Spleen (tissue), 11 donors: ENCODE results near the gene NOSIP. TPM values are rescaled to one million over a fixed set of nuclear protein-coding genes. Genes with fewer than 3 reads are reported as not detected.
A peak's percentile ranks its signal among the peaks of the same experiment; 100 is the strongest.

Experiments used
- DNase-seq: peaks from one replicate; pipeline ENCODE4 v3.0.0-alpha.2; 2020
- H3K27ac ChIP-seq, 8 donors: fragments of 200-600 bp; sonication (generic) in 7 of 8; 1 replicate in 4 of 8; 2 replicates in 4 of 8; pipeline versions ENCODE4 v1.5.0 to v1.8.0; 2016 to 2021; ENCODE audit warnings: inconsistent platforms in 4 of 8, mild to moderate bottlenecking in 4 of 8, moderate library complexity in 1 of 8
- H3K27me3 ChIP-seq, 7 donors: fragments of 200-600 bp; sonication (generic) in 6 of 7; replicated peaks in 1 of 7; 1 replicate in 4 of 7; 2 replicates in 3 of 7; pipeline versions ENCODE4 v1.5.0 to v1.8.0; 2016 to 2021; ENCODE audit warnings: inconsistent platforms in 3 of 7, mild to moderate bottlenecking in 1 of 7
- H3K36me3 ChIP-seq, 6 donors: fragments of 200-600 bp; sonication (generic) in 5 of 6; 1 replicate in 4 of 6; 2 replicates in 2 of 6; pipeline versions ENCODE4 v1.5.0 to v1.8.0; 2016 to 2021; ENCODE audit warnings: inconsistent platforms in 2 of 6
- H3K4me1 ChIP-seq, 6 donors: fragments of 200-600 bp; sonication (generic) in 5 of 6; 1 replicate in 3 of 6; 2 replicates in 3 of 6; pipeline versions ENCODE4 v1.5.0 to v1.8.0; 2016 to 2021; ENCODE audit warnings: inconsistent platforms in 3 of 6
- H3K4me3 ChIP-seq, 8 donors: fragments of 200-600 bp; sonication (generic) in 7 of 8; 1 replicate in 4 of 8; 2 replicates in 4 of 8; pipeline versions ENCODE4 v1.5.0 to v1.8.0; 2016 to 2021; ENCODE audit warnings: inconsistent platforms in 4 of 8, mild to moderate bottlenecking in 4 of 8, moderate library complexity in 2 of 8
- H3K9me3 ChIP-seq, 8 donors: fragments of 200-600 bp; sonication (generic) in 7 of 8; 1 replicate in 4 of 8; 2 replicates in 4 of 8; pipeline versions ENCODE4 v1.5.0 to v1.8.0; 2016 to 2021; ENCODE audit warnings: inconsistent platforms in 4 of 8
- CTCF ChIP-seq, 11 experiments: fragments of 200-600 bp in 7 of 11; fragments of 450-650 bp in 4 of 11; sonication (generic) in 4 of 11; IDR thresholded peaks in 8 of 11; conservative IDR thresholded peaks in 3 of 11; 1 replicate in 7 of 11; 2 replicates in 4 of 11; pipeline versions ENCODE4 v1.4.0 to v1.8.0; 2016 to 2021; ENCODE audit warnings: antibody characterized with exemption in 11 of 11, inconsistent platforms in 4 of 11, mild to moderate bottlenecking in 1 of 11
- POLR2A ChIP-seq, 3 donors: fragments of 450-650 bp; IDR thresholded peaks; one replicate each; pipeline ENCODE4 v1.5.1; 2017; ENCODE audit warnings: antibody characterized with exemption in 3 of 3, mild to moderate bottlenecking in 1 of 3
- POLR2AphosphoS5 ChIP-seq, 3 donors: sonication (generic); formaldehyde crosslinking; IDR thresholded peaks; one replicate each; pipeline ENCODE4 v1.5.1; 2017; ENCODE audit warnings: antibody characterized with exemption in 3 of 3
- WGBS, 5 donors: extraction: QIAGEN DNeasy Blood & Tissue Kit in 3 of 5; methylation state at CpG; one replicate each; pipeline versions ENCODE4 v1.1.5 to v1.1.7; 2013 to 2018; 5-methylcytosine and 5-hydroxymethylcytosine counted together
- intact Hi-C: fragments of 100-400 bp; cut with DNase I; formaldehyde crosslinking; loops from one replicate; pipeline ENCODE4 v1.15.0; 2023; ENCODE audit warnings: low total_unique reads
- polyA plus RNA-seq, 3 donors: library from polyadenylated mRNA; stranded (reverse); fragments of 200-250 nt; gene quantifications; one replicate each; pipeline ENCODE4 v1.2.1, GENCODE V29; 2013
- total RNA-seq, 7 donors: library from RNA; depleted of rRNA in 3 of 7; stranded (reverse); fragments of >200 nt in 3 of 7; fragmentation: NEBNext Ultra II Directional in 4 of 7; extraction: Animal tissue kit (Norgen Biotek cat#: 25700) in 4 of 7; gene quantifications; one replicate each; pipeline versions ENCODE4 v1.1.0 to v1.2.1, GENCODE V29; 2016 to 2021
- donor health status: healthy with polysubstance abuse.
- donor health status: DM: no; HTN: no; CAD: no; lungs with moderate emphysema.
- donor health status: DM: no; HTN: no; CAD: no.
- donor health status: Bipolar disorder and iron deficiency.
- donor health status: healthy.
- donor health status: DM: no; HTN: no; CAD: no.
- donor health status: DM: yes; HTN: yes; CAD: no.

NOSIP gene
- total and polyA plus RNA-seq, 10 donors, result 58.6 to 152 (median 71.7) TPM

DNA sequence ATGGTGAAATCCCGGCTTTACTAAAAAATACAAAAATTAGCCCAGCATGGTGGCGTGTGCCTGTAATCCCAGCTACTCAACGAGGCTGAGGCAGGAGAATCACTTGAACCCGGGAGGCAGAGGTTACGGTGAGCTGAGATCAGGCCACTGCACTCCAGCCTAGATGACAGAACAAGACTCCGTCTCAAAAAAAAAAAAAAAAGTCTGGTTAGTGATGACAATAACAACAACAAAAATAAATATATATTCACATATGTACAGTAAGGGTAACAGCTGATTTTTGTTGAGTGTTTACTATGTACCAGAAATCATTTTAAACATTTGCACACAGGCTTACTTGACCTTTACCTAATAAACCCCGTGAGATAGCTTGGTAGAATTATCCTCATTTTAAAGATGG lies 36.6 kb upstream of the NOSIP start:
- Histone ChIP-seq H3K4me1 (peaks cover 0 to 29% (median 20%) of the 10 kb centered on the region in 6 donors), H3K27me3 (no peaks in the 10 kb centered on the region), H3K27ac (no peak overlapping the region), H3K9me3 (peaks cover 0 to 6% (median 0%) of the 10 kb centered on the region in 8 donors), H3K4me3 (no peak overlapping the region), H3K36me3 (peaks cover 0 to 98% (median 65%) of the 10 kb centered on the region in 6 donors)
- DNase-seq, result no peak
- TF ChIP-seq POLR2A (IDR thresholded peaks at IDR 0.05), result no peak
- TF ChIP-seq CTCF (IDR thresholded peaks at IDR 0.05 in 8 of 11, conservative IDR thresholded peaks at IDR 0.05 in 3 of 11), result no peak
- no peak for TF ChIP-seq POLR2AphosphoS5 (IDR thresholded peaks at IDR 0.05)
- intact Hi-C loops, result no loop called here
- 89 to 99% (median 93%) methylated on average over 7 of the region's 7 CpGs for WGBS, 5 donors

- TF ChIP-seq POLR2A (IDR thresholded peaks at IDR 0.05), result no peak
- TF ChIP-seq POLR2AphosphoS5 (IDR thresholded peaks at IDR 0.05), result no peak
- TF ChIP-seq CTCF (IDR thresholded peaks at IDR 0.05 in 8 of 11, conservative IDR thresholded peaks at IDR 0.05 in 3 of 11), result no peak
- peaks cover 0 to 6% (median 0%) of the 10 kb centered on the region in 8 donors for H3K9me3 ChIP-seq
- peaks cover 0 to 31% (median 22%) of the 10 kb centered on the region in 6 donors for H3K4me1 ChIP-seq
- intact Hi-C loops, result no loop called here
- WGBS, 5 donors, result 95 to 99% (median 97%) methylated on average over 5 to 7 of the region's 7 CpGs
- no peak overlapping the region for H3K4me3 ChIP-seq
- no peak for DNase-seq
- peaks cover 0 to 95% (median 61%) of the 10 kb centered on the region in 6 donors for H3K36me3 ChIP-seq
- no peak overlapping the region for H3K27ac ChIP-seq
- no peaks in the 10 kb centered on the region for H3K27me3 ChIP-seq
Observed at GRCh38 chr19:49616532-49616931, 36.2 kb upstream of the NOSIP start.

- intact Hi-C loops, result no loop called here
- H3K27ac ChIP-seq, result no peak overlapping the region
- H3K36me3 ChIP-seq, result peaks cover 0 to 95% (median 62%) of the 10 kb centered on the region in 6 donors
Observed at GRCh38 chr19:49615861-49616260, 35.5 kb upstream of the NOSIP start.

More at GRCh38 chr19:49615861-49616260, 35.5 kb upstream of the NOSIP start:
- 93 to 97% (median 96%) methylated on average over 22 to 23 of the region's 23 CpGs for WGBS, 5 donors
- H3K27me3 ChIP-seq, result no peaks in the 10 kb centered on the region
- peaks cover 0 to 6% (median 0%) of the 10 kb centered on the region in 8 donors for H3K9me3 ChIP-seq
- TF ChIP-seq POLR2AphosphoS5 (IDR thresholded peaks at IDR 0.05) (peak in 1 of 3 donors; percentile 36), CTCF (IDR thresholded peaks at IDR 0.05 in 8 of 11, conservative IDR thresholded peaks at IDR 0.05 in 3 of 11) (no peak), POLR2A (IDR thresholded peaks at IDR 0.05) (no peak)
- peaks cover 0 to 36% (median 25%) of the 10 kb centered on the region in 6 donors for H3K4me1 ChIP-seq
- DNase-seq, result no peak
- no peak overlapping the region for H3K4me3 ChIP-seq
